ENCODE measurements around the gene MBOAT2.

Gene MBOAT2

GRCh38 chr2:8803658-8804379, 199.7 kb downstream of the MBOAT2 start:
- no peak for TF ChIP-seq CTCF (conservative IDR thresholded peaks at IDR 0.05; ENCODE audit: low read depth, low read length)
- no peaks in the 10 kb centered on the region for H3K4me1 ChIP-seq (ENCODE audit: low read depth, poor library complexity, severe bottlenecking)
- H3K36me3 ChIP-seq (ENCODE audit: insufficient read depth) = peaks cover 3% of the 10 kb centered on the region; the same call in 1 of the 2 replicates

GRCh38 chr2:8802741-8803140, 200.7 kb downstream of the MBOAT2 start:
- no peak for TF ChIP-seq CTCF (conservative IDR thresholded peaks at IDR 0.05; ENCODE audit: low read depth, low read length)
- H2AFZ ChIP-seq (ENCODE audit: low read depth) = no peak overlapping the region
- no peak overlapping the region for H3K9ac ChIP-seq
- no peak overlapping the region for H3K4me2 ChIP-seq
- H3K4me1 ChIP-seq (ENCODE audit: low read depth, poor library complexity, severe bottlenecking) = peaks cover 10% of the 10 kb centered on the region
- no peak overlapping the region for H3K4me3 ChIP-seq (IDR thresholded peaks at IDR 0.05; ENCODE audit: insufficient read depth, low read depth, low read length)
- H4K20me1 ChIP-seq (ENCODE audit: insufficient read depth) = no peaks in the 10 kb centered on the region
- H3K79me2 ChIP-seq (ENCODE audit: insufficient read depth, low read depth) = no peaks in the 10 kb centered on the region
- H3K27ac ChIP-seq = no peak overlapping the region
- peaks cover 3% of the 10 kb centered on the region; the same call in 1 of the 2 replicates for H3K36me3 ChIP-seq (ENCODE audit: insufficient read depth)
- no peaks in the 10 kb centered on the region for H3K27me3 ChIP-seq (ENCODE audit: insufficient read depth, low read depth)

More at GRCh38 chr2:8803658-8804379, 199.7 kb downstream of the MBOAT2 start:
- Histone ChIP-seq H4K20me1 (ENCODE audit: insufficient read depth) (no peaks in the 10 kb centered on the region), H3K4me2 (no peak overlapping the region), H2AFZ (ENCODE audit: low read depth) (no peak overlapping the region), H3K4me3 (IDR thresholded peaks at IDR 0.05; ENCODE audit: insufficient read depth, low read depth, low read length) (no peak overlapping the region), H3K9ac (no peak overlapping the region), H3K27ac (no peak overlapping the region), H3K79me2 (ENCODE audit: insufficient read depth, low read depth) (no peaks in the 10 kb centered on the region), H3K27me3 (ENCODE audit: insufficient read depth, low read depth) (no peaks in the 10 kb centered on the region)

Data from KMS-11 (cell line).